Gastrocnemius medialis (tissue), 4 donors: ENCODE results near the gene SCARB1.

Experiments used
- CTCF ChIP-seq, 5 experiments: fragments of 450-650 bp in 3 of 5; fragments of 200-600 bp in 2 of 5; sonication (generic) in 2 of 5; IDR thresholded peaks in 4 of 5; conservative IDR thresholded peaks in 1 of 5; 1 replicate in 4 of 5; 2 replicates in 1 of 5; pipeline ENCODE4 v1.5.1; 2016 to 2019; ENCODE audit warnings: antibody characterized with exemption in 5 of 5, mild to moderate bottlenecking in 3 of 5, moderate library complexity in 3 of 5
- POLR2A ChIP-seq, 2 donors: fragments of 450-650 bp; IDR thresholded peaks; one replicate each; pipeline ENCODE4 v1.6.1; 2017; ENCODE audit warnings: antibody characterized with exemption in 2 of 2, mild to moderate bottlenecking in 2 of 2, moderate library complexity in 2 of 2

- TF ChIP-seq CTCF (IDR thresholded peaks at IDR 0.05 in 4 of 5, conservative IDR thresholded peaks at IDR 0.05 in 1 of 5) (peak; percentile 88 to 99 (median 95)), POLR2A (IDR thresholded peaks at IDR 0.05) (no peak)
Observed at GRCh38 chr12:124771462-124772288, 92.0 kb downstream of the SCARB1 start.
